ENCODE measurements around the gene SRD5A1.

The SRD5A1 gene

DNA sequence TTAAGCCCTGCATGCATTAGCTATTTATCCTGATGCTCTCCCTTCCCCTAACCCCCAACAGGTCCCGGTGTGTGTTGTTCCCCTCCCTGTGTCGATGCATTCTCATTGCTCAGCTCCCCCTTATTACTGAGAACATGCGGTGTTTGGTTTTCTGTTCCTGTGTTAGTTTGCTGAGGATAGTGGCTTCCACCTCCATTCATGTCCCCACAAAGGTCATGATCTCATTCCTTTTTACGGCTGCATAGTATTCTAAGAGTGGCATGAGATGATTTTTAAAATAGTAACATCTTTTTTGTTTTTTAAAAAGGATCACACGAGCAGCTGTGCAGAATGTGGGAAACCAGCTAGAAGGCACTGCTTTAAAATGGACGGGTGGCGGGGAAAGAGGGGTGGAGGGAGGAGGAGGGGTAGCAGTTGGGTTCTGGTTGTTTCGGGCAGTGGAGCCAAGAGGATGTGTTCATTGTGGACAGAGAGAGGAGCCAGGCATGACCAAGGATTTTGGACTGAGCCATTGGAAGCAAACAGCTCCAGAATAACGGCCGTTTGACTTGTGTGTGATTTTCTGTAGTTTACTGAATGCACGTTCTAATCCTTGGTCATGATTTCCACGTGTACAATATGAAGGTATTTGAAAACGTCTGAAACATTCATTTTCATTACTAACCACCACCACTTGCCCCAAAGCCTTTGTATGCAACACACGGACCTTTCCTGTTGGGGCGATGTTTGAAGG lies 78.3 kb downstream of the SRD5A1 start:
- H3K9me3 ChIP-seq (ENCODE audit: control insufficient read depth, low read length), result no peaks in the 10 kb centered on the region
- H3K36me3 ChIP-seq (ENCODE audit: control insufficient read depth, insufficient read depth, low read length), result no peaks in the 10 kb centered on the region
- peak overlapping the region; percentile 74 for H3K4me3 ChIP-seq (ENCODE audit: low read length)
- no peaks in the 10 kb centered on the region for H3K27me3 ChIP-seq (ENCODE audit: control insufficient read depth, insufficient read depth, low read length)
- peak overlapping the region; percentile 63 for H3K9ac ChIP-seq (ENCODE audit: low read length)
- H3K4me1 ChIP-seq (ENCODE audit: control insufficient read depth, insufficient read depth, low read length), result peaks cover 18% of the 10 kb centered on the region

- Histone ChIP-seq H3K27me3 (ENCODE audit: control insufficient read depth, insufficient read depth, low read length) (no peaks in the 10 kb centered on the region), H3K9ac (ENCODE audit: low read length) (peak overlapping the region; percentile 63), H3K36me3 (ENCODE audit: control insufficient read depth, insufficient read depth, low read length) (no peaks in the 10 kb centered on the region), H3K4me1 (ENCODE audit: control insufficient read depth, insufficient read depth, low read length) (peaks cover 22% of the 10 kb centered on the region), H3K4me3 (ENCODE audit: low read length) (peak overlapping the region; percentile 74), H3K9me3 (ENCODE audit: control insufficient read depth, low read length) (no peaks in the 10 kb centered on the region)
These were observed 78.9 kb downstream of the SRD5A1 start for GRCh38 chr5:6712142-6712576.

DNA sequence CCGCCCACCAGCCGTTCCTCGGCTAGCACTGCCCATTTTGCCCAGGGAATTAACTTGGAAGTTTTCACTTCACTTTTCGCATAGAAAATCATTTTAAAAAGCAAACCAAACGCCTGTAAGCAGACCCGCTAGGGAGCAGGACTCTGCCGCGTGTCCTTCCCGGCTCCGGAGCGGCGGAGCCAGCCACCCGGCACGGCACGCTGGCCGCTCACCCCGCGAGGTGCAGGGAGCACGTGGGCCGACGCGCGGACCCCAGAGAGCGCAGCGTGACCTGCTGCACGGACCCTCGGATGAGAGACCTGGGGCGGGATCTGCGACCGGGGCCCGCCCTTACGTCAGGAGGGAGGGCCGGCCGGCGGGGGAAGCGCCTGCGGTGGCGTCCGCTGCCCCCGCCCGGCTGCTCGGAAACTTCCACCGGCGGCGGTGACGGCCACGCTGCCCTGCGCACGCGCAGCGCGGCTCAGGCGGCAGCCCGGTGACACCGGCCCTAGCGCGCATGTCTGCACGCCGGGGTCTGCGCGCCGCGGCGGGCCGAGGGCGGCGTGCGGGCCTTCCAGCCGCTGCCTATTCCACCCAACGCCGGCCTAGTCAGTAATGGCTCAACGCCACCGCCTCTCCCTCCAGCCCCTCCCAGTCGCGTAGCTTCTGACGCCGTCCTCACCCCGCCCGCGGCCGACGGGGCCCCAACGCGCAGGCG lies 79.5 kb downstream of the SRD5A1 start:
- H3K4me1 ChIP-seq (ENCODE audit: control insufficient read depth, insufficient read depth, low read length), result peaks cover 28% of the 10 kb centered on the region
- peak overlapping the region; percentile 74 for H3K4me3 ChIP-seq (ENCODE audit: low read length)
- peak overlapping the region; percentile 63 for H3K9ac ChIP-seq (ENCODE audit: low read length)
- no peaks in the 10 kb centered on the region for H3K27me3 ChIP-seq (ENCODE audit: control insufficient read depth, insufficient read depth, low read length)
- no peaks in the 10 kb centered on the region for H3K9me3 ChIP-seq (ENCODE audit: control insufficient read depth, low read length)
- no peaks in the 10 kb centered on the region for H3K36me3 ChIP-seq (ENCODE audit: control insufficient read depth, insufficient read depth, low read length)

DNA sequence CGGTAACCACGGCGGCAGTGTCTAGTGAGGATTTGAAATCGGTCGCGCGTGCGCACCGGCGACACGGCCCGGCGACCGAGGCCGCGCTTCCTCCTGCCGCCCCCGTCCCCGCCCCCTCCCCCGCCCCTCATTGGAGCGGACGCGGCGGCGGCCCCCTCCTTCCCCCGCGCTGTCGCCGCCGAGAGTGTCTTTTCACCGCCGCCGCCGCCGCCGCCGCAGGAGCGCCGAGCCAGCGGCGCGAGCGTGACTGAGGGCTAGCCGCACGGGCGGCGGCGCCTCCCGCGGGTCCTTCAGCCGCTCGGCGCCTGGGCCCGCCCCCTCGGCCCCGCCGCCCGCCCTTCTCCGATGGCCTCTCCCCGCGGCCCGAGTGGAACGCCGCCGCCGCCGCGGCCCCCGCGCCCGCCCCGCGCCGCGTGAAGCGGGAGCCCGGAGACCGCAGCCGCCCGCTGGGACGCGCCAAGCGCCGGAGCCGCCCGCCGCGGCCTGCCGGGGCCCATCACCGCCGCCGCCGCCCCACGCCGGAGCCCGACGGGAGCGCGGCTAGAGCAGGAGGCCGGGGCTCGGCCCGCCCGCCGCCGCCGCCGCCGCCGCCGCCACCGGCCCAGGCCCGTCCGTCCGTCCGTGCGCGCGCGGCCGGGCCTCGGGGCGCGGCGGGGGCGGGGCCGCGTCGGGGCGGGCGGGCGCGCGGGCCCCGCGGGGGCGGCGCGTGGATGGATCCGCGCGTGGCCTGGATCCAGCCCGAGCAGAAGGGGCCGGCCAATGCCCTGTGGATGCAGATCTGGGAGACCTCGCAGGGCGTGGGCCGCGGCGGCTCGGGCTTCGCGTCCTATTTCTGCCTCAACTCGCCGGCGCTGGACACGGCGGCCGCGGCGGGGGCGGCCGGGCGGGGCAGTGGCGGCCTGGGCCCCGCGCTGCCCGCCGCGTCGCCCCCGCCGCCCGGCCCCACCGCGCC lies 80.3 kb downstream of the SRD5A1 start, which contains the start of gene TENT4A:
TENT4A (plus strand) TSS at position 159 of the 952 bp plus-strand sequence; CDS start at position 711, 552 bp downstream.
- Histone ChIP-seq H3K4me1 (ENCODE audit: control insufficient read depth, insufficient read depth, low read length) (peaks cover 33% of the 10 kb centered on the region), H3K36me3 (ENCODE audit: control insufficient read depth, insufficient read depth, low read length) (no peaks in the 10 kb centered on the region), H3K4me3 (ENCODE audit: low read length) (peak within 1 kb of the TSS; percentile 74), H3K9ac (ENCODE audit: low read length) (peak within 1 kb of the TSS; percentile 63), H3K9me3 (ENCODE audit: control insufficient read depth, low read length) (no peaks in the 10 kb centered on the region), H3K27me3 (ENCODE audit: control insufficient read depth, insufficient read depth, low read length) (no peaks in the 10 kb centered on the region)

GRCh38 chr5:6714226-6715041 lies 81.2 kb downstream of the SRD5A1 start:
- no peak overlapping the region for H3K4me3 ChIP-seq (ENCODE audit: low read length)
- peaks cover 33% of the 10 kb centered on the region for H3K4me1 ChIP-seq (ENCODE audit: control insufficient read depth, insufficient read depth, low read length)
- H3K27me3 ChIP-seq (ENCODE audit: control insufficient read depth, insufficient read depth, low read length), result no peaks in the 10 kb centered on the region
- H3K9me3 ChIP-seq (ENCODE audit: control insufficient read depth, low read length), result no peaks in the 10 kb centered on the region
- H3K36me3 ChIP-seq (ENCODE audit: control insufficient read depth, insufficient read depth, low read length), result no peaks in the 10 kb centered on the region
- peak overlapping the region; percentile 55 for H3K9ac ChIP-seq (ENCODE audit: low read length)

GRCh38 chr5:6715271-6715670 lies 82.0 kb downstream of the SRD5A1 start:
- no peaks in the 10 kb centered on the region for H3K9me3 ChIP-seq (ENCODE audit: control insufficient read depth, low read length)
- H3K9ac ChIP-seq (ENCODE audit: low read length), result peak overlapping the region; percentile 55
- H3K4me1 ChIP-seq (ENCODE audit: control insufficient read depth, insufficient read depth, low read length), result peaks cover 33% of the 10 kb centered on the region
- H3K4me3 ChIP-seq (ENCODE audit: low read length), result peak overlapping the region; percentile 31
- no peaks in the 10 kb centered on the region for H3K36me3 ChIP-seq (ENCODE audit: control insufficient read depth, insufficient read depth, low read length)
- H3K27me3 ChIP-seq (ENCODE audit: control insufficient read depth, insufficient read depth, low read length), result no peaks in the 10 kb centered on the region

DNA sequence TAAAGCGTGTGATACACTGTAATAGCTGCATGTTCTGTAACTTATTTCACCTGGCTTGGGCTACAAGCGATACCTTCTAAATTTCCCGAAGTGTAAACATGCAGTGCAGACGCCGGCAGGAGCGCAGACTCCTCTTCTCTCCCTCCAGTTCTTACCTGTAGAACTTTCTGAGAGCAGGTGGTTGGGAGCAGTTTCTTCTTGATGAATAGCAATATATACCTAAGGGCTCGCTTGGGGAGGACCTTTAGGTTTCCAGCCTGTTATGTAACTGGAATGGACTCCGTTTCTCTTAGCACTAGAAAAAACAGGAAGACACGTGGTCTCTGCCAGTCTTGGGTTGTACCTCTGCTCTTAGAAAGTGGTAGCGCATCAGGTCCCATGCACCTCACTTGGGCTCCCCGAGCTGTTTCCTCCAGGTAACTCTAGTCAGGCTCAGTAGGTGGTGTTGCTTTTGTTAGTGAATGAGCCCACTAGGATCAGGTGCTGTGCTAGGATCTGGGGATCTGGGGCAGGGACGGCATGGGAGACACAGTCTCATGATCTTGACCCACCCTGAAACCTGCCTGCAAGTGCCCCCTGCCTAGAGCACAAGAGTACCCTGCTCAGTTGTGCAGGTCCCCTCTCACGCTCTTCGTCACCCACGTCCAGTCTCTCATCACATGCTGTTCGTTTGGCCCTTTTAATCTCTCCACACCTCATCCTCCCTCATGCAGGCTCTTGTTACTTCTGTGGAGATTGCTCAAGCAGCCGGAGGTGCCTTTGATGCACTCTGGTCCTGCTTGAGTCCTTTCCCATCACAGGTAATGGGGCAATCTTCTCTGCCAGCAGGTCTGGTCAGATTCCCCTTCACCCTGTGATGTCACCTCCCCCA lies 82.8 kb downstream of the SRD5A1 start:
- Histone ChIP-seq H3K4me1 (ENCODE audit: control insufficient read depth, insufficient read depth, low read length) (peaks cover 33% of the 10 kb centered on the region), H3K4me3 (ENCODE audit: low read length) (peak overlapping the region; percentile 31), H3K27me3 (ENCODE audit: control insufficient read depth, insufficient read depth, low read length) (no peaks in the 10 kb centered on the region), H3K9ac (ENCODE audit: low read length) (no peak overlapping the region), H3K36me3 (ENCODE audit: control insufficient read depth, insufficient read depth, low read length) (no peaks in the 10 kb centered on the region), H3K9me3 (ENCODE audit: control insufficient read depth, low read length) (no peaks in the 10 kb centered on the region)

- no peaks in the 10 kb centered on the region for H3K9me3 ChIP-seq (ENCODE audit: control insufficient read depth, low read length)
- H3K9ac ChIP-seq (ENCODE audit: low read length), result no peak overlapping the region
- no peaks in the 10 kb centered on the region for H3K36me3 ChIP-seq (ENCODE audit: control insufficient read depth, insufficient read depth, low read length)
- peaks cover 33% of the 10 kb centered on the region for H3K4me1 ChIP-seq (ENCODE audit: control insufficient read depth, insufficient read depth, low read length)
- H3K4me3 ChIP-seq (ENCODE audit: low read length), result no peak overlapping the region
- H3K27me3 ChIP-seq (ENCODE audit: control insufficient read depth, insufficient read depth, low read length), result no peaks in the 10 kb centered on the region
These were observed 83.4 kb downstream of the SRD5A1 start for GRCh38 chr5:6716629-6717149.

GRCh38 chr5:6717247-6717646 lies 84.0 kb downstream of the SRD5A1 start:
- Histone ChIP-seq H3K9me3 (ENCODE audit: control insufficient read depth, low read length) (no peaks in the 10 kb centered on the region), H3K27me3 (ENCODE audit: control insufficient read depth, insufficient read depth, low read length) (no peaks in the 10 kb centered on the region), H3K4me3 (ENCODE audit: low read length) (no peak overlapping the region), H3K4me1 (ENCODE audit: control insufficient read depth, insufficient read depth, low read length) (peaks cover 37% of the 10 kb centered on the region), H3K9ac (ENCODE audit: low read length) (no peak overlapping the region), H3K36me3 (ENCODE audit: control insufficient read depth, insufficient read depth, low read length) (no peaks in the 10 kb centered on the region)

GRCh38 chr5:6717687-6718086 lies 84.4 kb downstream of the SRD5A1 start:
- Histone ChIP-seq H3K4me1 (ENCODE audit: control insufficient read depth, insufficient read depth, low read length) (peaks cover 42% of the 10 kb centered on the region), H3K36me3 (ENCODE audit: control insufficient read depth, insufficient read depth, low read length) (no peaks in the 10 kb centered on the region), H3K27me3 (ENCODE audit: control insufficient read depth, insufficient read depth, low read length) (no peaks in the 10 kb centered on the region), H3K4me3 (ENCODE audit: low read length) (no peak overlapping the region), H3K9me3 (ENCODE audit: control insufficient read depth, low read length) (no peaks in the 10 kb centered on the region), H3K9ac (ENCODE audit: low read length) (no peak overlapping the region)

Data from mucosa of stomach (tissue), 1 donor.